Activated CD8-positive, alpha-beta memory T cell treated with anti-CD3 and anti-CD28 coated beads for 4 hours (primary cell): ENCODE results near the gene GRIN1.

Experiments used
- DNase-seq, 2 donors: peaks; one replicate each; pipeline ENCODE4 v3.0.0-alpha.2; 2020; ENCODE audit warnings: low read depth in 2 of 2

Gene GRIN1

GRCh38 chr9:137148242-137148641 is 9.3 kb downstream of the GRIN1 start:
- no peak for DNase-seq

DNA sequence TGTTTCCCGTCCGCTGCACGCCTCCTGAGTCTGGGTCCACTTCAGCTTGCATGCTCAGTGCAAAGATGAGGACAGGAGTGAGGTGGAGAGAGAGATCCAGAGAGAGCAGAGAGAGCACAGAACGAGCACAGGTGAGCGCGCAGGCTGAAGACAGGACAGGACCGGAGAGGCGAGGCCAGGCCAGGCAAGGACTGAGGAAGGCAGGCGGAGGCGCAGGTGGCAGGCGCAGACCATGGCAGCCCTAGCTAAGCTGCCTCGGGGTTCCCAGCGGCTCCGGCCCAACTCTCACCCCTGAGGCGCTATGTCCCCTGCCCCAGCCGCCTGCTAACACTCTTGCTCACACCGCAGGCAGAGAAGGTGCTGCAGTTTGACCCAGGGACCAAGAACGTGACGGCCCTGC is 9.7 kb downstream of the GRIN1 start:
- no peak for DNase-seq

GRCh38 chr9:137149363-137149762 is 10.4 kb downstream of the GRIN1 start:
- no peak for DNase-seq

- DNase-seq, result no peak
Measured at GRCh38 chr9:137149942-137150616, 11.1 kb downstream of the GRIN1 start.

GRCh38 chr9:137150617-137151457 is 11.9 kb downstream of the GRIN1 start:
- no peak for DNase-seq

DNA sequence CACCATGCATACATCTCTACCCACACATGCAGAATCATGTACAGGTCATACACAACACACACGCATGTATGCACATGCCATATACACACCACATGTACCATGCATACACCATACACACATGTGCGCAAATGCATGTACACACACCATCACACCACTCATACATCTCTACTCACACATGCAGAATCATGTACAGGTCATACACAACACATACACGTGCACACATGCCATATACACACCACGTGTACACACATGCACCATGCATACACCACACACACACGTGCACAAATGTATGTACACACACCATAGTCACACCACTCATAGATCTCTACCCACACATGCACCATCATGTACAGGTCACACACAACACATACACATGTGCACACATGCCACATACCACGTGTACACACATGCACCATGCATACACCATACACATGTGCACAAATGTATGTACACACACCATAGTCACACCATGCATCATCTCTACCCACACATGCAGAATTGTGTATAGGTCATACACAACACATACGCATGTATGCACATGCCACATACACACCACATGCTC is 14.0 kb downstream of the GRIN1 start:
- DNase-seq, result no peak

DNA sequence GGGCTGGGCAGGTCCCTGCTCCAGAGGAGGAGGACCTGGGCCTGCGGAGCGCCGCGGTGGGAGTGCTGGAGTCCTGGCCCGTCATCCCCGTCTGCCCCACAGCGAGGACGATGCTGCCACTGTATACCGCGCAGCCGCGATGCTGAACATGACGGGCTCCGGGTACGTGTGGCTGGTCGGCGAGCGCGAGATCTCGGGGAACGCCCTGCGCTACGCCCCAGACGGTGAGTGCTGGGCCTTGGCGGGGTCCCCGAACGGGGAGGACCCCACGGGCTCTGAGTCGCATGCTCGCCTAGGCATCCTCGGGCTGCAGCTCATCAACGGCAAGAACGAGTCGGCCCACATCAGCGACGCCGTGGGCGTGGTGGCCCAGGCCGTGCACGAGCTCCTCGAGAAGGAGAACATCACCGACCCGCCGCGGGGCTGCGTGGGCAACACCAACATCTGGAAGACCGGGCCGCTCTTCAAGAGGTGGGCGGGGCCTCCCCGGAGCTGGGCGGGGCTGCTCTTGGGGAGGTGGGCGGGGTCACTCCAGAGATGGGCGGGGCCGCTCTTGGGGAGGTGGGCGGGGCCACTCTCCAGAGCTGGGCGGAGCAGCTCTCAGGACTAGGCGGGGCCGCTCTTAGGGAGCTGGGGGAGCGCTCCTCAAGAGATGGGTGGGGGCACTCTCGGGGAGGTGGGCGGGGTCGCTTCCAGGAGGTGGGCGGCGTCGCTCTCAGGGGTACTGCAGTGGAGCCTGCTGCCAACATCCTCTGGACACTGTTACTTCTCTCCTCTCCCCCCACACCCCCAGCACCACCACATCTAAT is 17.8 kb downstream of the GRIN1 start:
- peak; percentile 52 to 60 for DNase-seq

- DNase-seq, result no peak
Measured at GRCh38 chr9:137157618-137158415, 18.9 kb downstream of the GRIN1 start.

DNA sequence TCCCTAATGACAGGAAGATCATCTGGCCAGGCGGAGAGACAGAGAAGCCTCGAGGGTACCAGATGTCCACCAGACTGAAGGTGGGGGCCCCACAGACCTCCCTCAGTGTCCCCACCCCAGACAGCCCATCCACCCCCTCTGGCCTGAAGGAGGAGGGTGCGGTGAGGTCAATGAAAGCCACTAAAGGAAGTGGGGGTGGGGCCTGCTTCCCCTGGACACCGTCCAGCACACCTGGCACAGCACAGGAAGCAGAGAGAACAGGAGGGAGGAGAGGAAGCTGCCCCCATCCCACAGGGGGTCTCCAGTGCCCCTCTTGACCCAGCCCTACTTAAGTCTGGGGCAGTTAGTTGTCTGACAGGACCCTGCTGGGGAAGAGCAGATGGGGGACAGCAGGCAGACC is 19.7 kb downstream of the GRIN1 start:
- DNase-seq, result no peak

DNA sequence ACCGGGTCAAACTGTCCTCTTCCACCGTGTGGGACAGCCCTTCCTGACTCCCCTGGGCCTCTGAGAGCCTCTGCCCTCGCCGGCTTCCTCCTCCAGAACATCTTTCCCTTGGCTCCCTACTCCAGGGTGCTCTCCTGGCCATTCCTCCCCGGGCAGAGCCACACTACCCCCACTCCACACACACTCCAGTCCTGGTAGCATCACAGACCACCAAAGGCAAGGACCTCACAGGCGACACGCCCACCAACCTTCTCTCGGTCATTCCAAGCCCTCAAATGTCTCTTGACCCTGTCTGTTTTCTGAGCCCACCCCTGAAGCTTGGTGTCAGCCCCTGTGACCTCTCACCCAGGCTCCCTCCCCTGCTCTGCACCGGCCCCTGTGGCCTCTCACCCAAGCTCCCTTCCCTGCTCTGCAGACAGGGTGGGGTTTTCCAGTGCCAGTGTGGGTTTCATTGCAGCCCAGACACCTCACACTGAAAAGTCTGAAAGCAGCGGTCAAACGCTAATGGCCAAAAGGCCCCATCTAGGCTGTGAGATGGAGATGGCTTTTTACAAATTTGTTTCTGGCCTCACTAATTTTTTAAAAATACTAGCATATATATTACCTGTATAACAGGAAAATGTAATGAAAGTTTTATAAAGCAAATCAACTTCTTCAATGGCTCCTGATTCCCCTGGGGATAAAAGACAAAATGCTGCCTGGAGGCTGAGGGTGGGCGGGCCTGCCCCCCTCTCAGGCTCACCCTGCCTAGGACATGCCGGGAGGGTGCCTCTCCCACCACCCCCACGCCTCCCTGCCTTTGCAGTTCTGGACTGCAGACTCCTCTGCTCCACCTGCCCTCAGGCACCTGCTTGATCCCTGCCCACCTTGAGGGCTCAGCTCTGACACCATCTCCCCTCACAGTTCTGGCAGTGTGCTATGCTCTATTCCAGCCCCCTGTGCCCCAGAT is 20.4 kb downstream of the GRIN1 start:
- no peak for DNase-seq

- DNase-seq, result no peak
Measured at GRCh38 chr9:137160054-137160425, 21.1 kb downstream of the GRIN1 start.

DNA sequence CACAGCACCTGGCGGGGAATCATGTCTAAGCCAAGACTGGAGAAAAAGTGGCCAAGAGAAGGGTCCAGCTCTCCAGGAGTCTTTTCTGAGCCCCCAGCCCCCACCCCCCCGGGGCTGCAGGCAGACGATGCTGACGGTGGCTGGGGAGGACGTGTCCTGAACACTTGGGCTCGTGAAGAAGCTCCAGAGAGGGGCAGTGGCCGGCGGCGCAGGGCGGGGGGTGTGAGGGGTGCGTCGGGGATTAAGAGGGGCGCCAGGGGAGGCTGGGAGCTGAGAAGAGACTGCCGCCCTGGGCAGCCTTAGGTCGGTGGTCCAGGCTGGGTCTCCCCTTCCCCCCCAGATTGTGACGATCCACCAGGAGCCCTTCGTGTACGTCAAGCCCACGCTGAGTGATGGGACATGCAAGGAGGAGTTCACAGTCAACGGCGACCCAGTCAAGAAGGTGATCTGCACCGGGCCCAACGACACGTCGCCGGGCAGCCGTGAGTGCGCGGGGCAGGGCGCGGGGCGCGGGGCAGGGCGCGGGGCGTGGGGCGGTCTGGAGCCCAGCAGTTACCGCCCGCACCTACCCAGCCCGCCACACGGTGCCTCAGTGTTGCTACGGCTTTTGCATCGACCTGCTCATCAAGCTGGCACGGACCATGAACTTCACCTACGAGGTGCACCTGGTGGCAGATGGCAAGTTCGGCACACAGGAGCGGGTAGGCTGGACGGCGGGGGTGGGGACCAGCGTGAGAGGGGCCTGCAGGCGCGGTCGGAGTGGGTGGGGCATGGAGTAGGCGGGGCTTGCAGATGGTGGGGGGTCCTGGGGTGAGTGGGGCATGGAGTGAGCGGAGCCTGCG is 22.0 kb downstream of the GRIN1 start:
- no peak for DNase-seq

DNA sequence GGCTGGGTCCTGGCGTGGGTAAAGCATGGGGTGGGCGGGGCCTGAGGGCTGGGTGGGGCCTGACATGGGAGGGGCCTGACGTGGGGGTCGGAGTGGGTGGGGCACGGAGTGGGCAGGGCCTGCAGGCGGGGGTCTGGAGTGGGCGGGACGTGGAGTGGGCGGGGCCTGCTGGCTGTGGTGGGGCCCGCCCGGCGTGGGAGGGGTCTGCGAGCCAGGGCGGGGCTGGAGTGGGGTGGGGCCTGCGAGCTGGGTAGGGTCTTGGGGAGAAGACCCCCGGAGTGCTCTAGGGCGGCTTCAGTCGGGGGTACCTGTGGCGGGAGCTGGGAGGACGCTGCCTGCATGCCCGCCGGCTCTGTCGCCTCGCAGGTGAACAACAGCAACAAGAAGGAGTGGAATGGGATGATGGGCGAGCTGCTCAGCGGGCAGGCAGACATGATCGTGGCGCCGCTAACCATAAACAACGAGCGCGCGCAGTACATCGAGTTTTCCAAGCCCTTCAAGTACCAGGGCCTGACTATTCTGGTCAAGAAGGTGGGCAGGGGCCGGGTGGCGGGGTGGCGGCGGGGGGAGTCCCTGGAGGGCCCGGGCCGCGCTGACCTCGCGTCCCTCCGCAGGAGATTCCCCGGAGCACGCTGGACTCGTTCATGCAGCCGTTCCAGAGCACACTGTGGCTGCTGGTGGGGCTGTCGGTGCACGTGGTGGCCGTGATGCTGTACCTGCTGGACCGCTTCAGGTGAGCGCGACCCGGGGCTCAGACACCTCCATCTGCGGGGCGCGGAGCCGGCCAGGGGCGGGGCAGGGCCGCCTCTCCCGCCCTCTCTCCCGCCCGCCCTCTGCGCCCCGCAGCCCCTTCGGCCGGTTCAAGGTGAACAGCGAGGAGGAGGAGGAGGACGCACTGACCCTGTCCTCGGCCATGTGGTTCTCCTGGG is 22.9 kb downstream of the GRIN1 start:
- DNase-seq, result no peak

GRCh38 chr9:137162505-137163364 is 23.8 kb downstream of the GRIN1 start:
- no peak for DNase-seq

- no peak for DNase-seq
Measured at GRCh38 chr9:137163365-137163715, 24.4 kb downstream of the GRIN1 start.

- DNase-seq, result no peak
Measured at GRCh38 chr9:137163805-137164204, 24.9 kb downstream of the GRIN1 start.
